Body of pancreas (tissue), 4 donors: ENCODE data around the gene TTC39C. TPM values are rescaled to one million over a fixed set of nuclear protein-coding genes. Genes with fewer than 3 reads are reported as not detected.
A peak's percentile ranks its signal among the peaks of the same experiment; 100 is the strongest.
"Not testable (repeated sequence)": the region's sequence is repeated elsewhere in the genome, so short reads cannot be mapped to it uniquely, and the experiment has no call there.

Source experiments
- ATAC-seq: fragments of 150-250 bp; one replicate; pipeline ENCODE4 v1.9.1; 2016
- DNase-seq, 4 donors: peaks; one replicate each; pipeline ENCODE4 v3.0.0-alpha.2; 2019
- H3K27ac ChIP-seq, 4 donors: fragments of 200-600 bp; sonication (generic); 1 replicate in 3 of 4; 2 replicates in 1 of 4; pipeline versions ENCODE4 v1.5.1 to v1.6.1; 2016 to 2019; ENCODE audit warnings: mild to moderate bottlenecking in 1 of 4, mixed read lengths in 1 of 4, moderate library complexity in 1 of 4
- H3K27me3 ChIP-seq, 2 donors: fragments of 200-600 bp; sonication (generic); one replicate each; pipeline ENCODE4 v1.6.0; 2016; ENCODE audit warnings: mild to moderate bottlenecking in 1 of 2
- H3K36me3 ChIP-seq, 2 donors: fragments of 200-600 bp; sonication (generic); replicated peaks in 1 of 2; 2 replicates each; pipeline ENCODE4 v1.5.1; 2016; ENCODE audit warnings: low read depth in 2 of 2; ENCODE audit not compliant: insufficient read depth in 1 of 2
- H3K4me1 ChIP-seq: fragments of 200-600 bp; sonication (generic); one replicate; pipeline ENCODE4 v1.6.0; 2016
- H3K4me3 ChIP-seq, 2 donors: fragments of 200-600 bp; sonication (generic); 1 replicate in 1 of 2; 2 replicates in 1 of 2; pipeline ENCODE4 v1.5.1; 2016 to 2019
- H3K9me3 ChIP-seq, 3 donors: fragments of 200-600 bp; sonication (generic); 1 replicate in 2 of 3; 2 replicates in 1 of 3; pipeline ENCODE4 v1.5.1; 2016
- CTCF ChIP-seq, 7 experiments: fragments of 450-650 bp in 4 of 7; fragments of 200-600 bp in 3 of 7; sonication (generic) in 3 of 7; IDR thresholded peaks; one replicate each; pipeline ENCODE4 v1.5.1; 2016 to 2019; ENCODE audit warnings: antibody characterized with exemption in 7 of 7
- POLR2A ChIP-seq, 3 donors: fragments of 450-650 bp; IDR thresholded peaks; one replicate each; pipeline ENCODE4 v1.6.1; 2016; ENCODE audit warnings: antibody characterized with exemption in 3 of 3, mild to moderate bottlenecking in 2 of 3
- WGBS, 2 donors: methylation state at CpG; one replicate each; pipeline ENCODE4 v1.1.5; 2017; 5-methylcytosine and 5-hydroxymethylcytosine counted together
- intact Hi-C: fragments of 100-400 bp; cut with DNase I; formaldehyde crosslinking; loops from one replicate; pipeline ENCODE4 v1.15.1; 2023
- total RNA-seq, 2 donors: library from RNA; depleted of rRNA; stranded (reverse); fragments of >200 nt; gene quantifications; one replicate each; pipeline ENCODE4 v1.1.0, GENCODE V29; 2016

Gene TTC39C
- total RNA-seq, 2 donors from 2014 or later, result 20.1 to 21.8 TPM

- no peak for ATAC-seq
- DNase-seq, result no peak
- Histone ChIP-seq H3K4me1 (no peaks in the 10 kb centered on the region), H3K9me3 (no peaks in the 10 kb centered on the region), H3K27ac (peak overlapping the region in 1 of 4 donors; percentile 16), H3K27me3 (no peaks in the 10 kb centered on the region), H3K36me3 (peaks cover 0 to 2% of the 10 kb centered on the region in 2 donors), H3K4me3 (no peak overlapping the region)
- TF ChIP-seq POLR2A (IDR thresholded peaks at IDR 0.05), result no peak
- intact Hi-C loops, result no loop called here
- WGBS, 2 donors, result 35 to 39% methylated on average over 7 of the region's 7 CpGs
Measured at GRCh38 chr18:24068945-24069693, 54.6 kb downstream of the TTC39C start.

- ATAC-seq (no peak), DNase-seq (no peak)
- TF ChIP-seq CTCF (IDR thresholded peaks at IDR 0.05) (no peak), POLR2A (IDR thresholded peaks at IDR 0.05) (no peak)
- Histone ChIP-seq H3K27me3 (no peaks in the 10 kb centered on the region), H3K9me3 (no peaks in the 10 kb centered on the region), H3K4me1 (no peaks in the 10 kb centered on the region), H3K27ac (no peak overlapping the region), H3K4me3 (no peak overlapping the region), H3K36me3 (peaks cover 0 to 2% of the 10 kb centered on the region in 2 donors)
- intact Hi-C loops, result loop anchor here (10.0 kb wide), 1 partner anchor 46 kb away; no protein-coding TSS in a partner anchor
- WGBS, 2 donors, result 52 to 62% methylated on average over 9 of the region's 9 CpGs
Measured at GRCh38 chr18:24071029-24071428, 56.5 kb downstream of the TTC39C start.

GRCh38 chr18:24071779-24072178, 57.2 kb downstream of the TTC39C start:
- no peaks in the 10 kb centered on the region for H3K9me3 ChIP-seq
- ATAC-seq (no peak), DNase-seq (no peak)
- no peak for TF ChIP-seq CTCF (IDR thresholded peaks at IDR 0.05)
- TF ChIP-seq POLR2A (IDR thresholded peaks at IDR 0.05), result no peak
- H3K27ac ChIP-seq, result no peak overlapping the region
- H3K36me3 ChIP-seq, result no peaks in the 10 kb centered on the region
- no peaks in the 10 kb centered on the region for H3K4me1 ChIP-seq
- H3K27me3 ChIP-seq, result no peaks in the 10 kb centered on the region
- no peak overlapping the region for H3K4me3 ChIP-seq
- intact Hi-C loops, result loop anchor here (10.0 kb wide), 1 partner anchor 47 kb away; no protein-coding TSS in a partner anchor

- DNase-seq, result no peak
- Histone ChIP-seq H3K4me1 (no peaks in the 10 kb centered on the region), H3K27me3 (no peaks in the 10 kb centered on the region), H3K9me3 (no peaks in the 10 kb centered on the region), H3K4me3 (no peak overlapping the region), H3K36me3 (no peaks in the 10 kb centered on the region), H3K27ac (no peak overlapping the region)
- 94 to 100% methylated on average over 1 of the region's 1 CpG for WGBS, 2 donors
- ATAC-seq, result no peak
- TF ChIP-seq CTCF (IDR thresholded peaks at IDR 0.05), result no peak
- intact Hi-C loops, result loop anchor here (10.0 kb wide), 1 partner anchor 48 kb away; no protein-coding TSS in a partner anchor
Measured at GRCh38 chr18:24072743-24073142, 58.2 kb downstream of the TTC39C start.

- ATAC-seq (no peak), DNase-seq (no peak)
- intact Hi-C loops, result loop anchor here (10.0 kb wide), 1 partner anchor 49 kb away; no protein-coding TSS in a partner anchor
- TF ChIP-seq CTCF (IDR thresholded peaks at IDR 0.05) (no peak), POLR2A (IDR thresholded peaks at IDR 0.05) (no peak)
- Histone ChIP-seq H3K9me3 (no peaks in the 10 kb centered on the region), H3K4me3 (no peak overlapping the region), H3K27ac (no peak overlapping the region), H3K36me3 (no peaks in the 10 kb centered on the region), H3K4me1 (no peaks in the 10 kb centered on the region), H3K27me3 (no peaks in the 10 kb centered on the region)
Measured at GRCh38 chr18:24073791-24074190, 59.2 kb downstream of the TTC39C start.

- not testable (repeated sequence) for H3K27ac ChIP-seq, ATAC-seq, DNase-seq, H3K9me3 ChIP-seq, H3K4me1 ChIP-seq, H3K4me3 ChIP-seq, H3K27me3 ChIP-seq, H3K36me3 ChIP-seq
- intact Hi-C loops, result loop anchor here (10.0 kb wide), 1 partner anchor 50 kb away; no protein-coding TSS in a partner anchor
- WGBS, 2 donors, result 93 to 98% methylated on average over 4 of the region's 4 CpGs
Measured at GRCh38 chr18:24074757-24075156, 60.2 kb downstream of the TTC39C start.
